ENCODE measurements around the gene UXS1. TPM values are rescaled to one million over a fixed set of nuclear protein-coding genes. Genes with fewer than 3 reads are reported as not detected.
"Not testable (repeated sequence)": the region's sequence is repeated elsewhere in the genome, so short reads cannot be mapped to it uniquely, and the experiment has no call there.

UXS1 gene
- total RNA-seq (2014; rRNA removed; shearing (Covaris generic)) (29.6 and 35.8 TPM in 2 replicates), polyA plus RNA-seq (2016; fragmentation: Nextera tagmentation; extraction: Ambion mirVana) (57.5 TPM in 2 replicates)

DNA sequence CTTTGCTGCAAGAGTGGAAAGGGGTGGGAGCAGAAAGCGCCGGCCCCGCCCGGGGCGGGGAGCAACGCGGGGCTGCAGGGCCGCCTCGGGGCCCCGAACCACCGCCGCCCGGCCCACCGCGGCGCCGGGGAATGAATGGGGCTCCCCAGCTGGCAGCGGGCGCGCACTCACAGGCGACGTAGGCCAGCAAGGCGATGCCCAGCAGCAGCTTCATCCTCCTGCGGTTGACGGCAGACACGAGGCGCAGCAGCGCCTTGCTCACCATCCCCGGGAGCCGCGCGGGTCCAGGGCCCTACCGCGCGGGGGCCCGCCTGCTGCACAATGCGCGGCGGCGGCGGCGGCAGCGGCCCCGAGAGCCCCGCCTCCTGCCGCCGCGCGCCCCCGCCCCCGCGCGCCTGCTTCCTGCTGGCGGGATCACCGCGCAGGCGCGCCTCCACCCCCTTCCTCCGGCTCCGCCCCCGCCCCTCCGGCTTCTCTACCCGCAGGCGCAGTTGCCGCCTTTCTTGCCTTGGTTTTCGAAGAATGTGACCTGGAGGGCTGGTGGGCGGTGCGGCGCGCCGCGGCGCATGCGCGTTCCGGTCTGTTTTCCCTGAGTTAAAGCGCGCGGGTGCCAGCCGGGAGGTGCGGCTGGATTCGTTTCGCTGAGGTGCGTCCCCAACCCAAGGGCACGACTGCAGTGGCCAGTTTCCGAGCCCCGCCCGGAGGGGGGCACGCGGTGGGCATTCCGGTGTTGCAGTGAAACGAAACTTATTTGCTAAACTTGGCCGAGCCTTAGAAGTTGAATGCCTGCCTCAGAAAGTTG lies at the start of gene UXS1:
UXS1 (minus strand) TSS at position 325 of the 802 bp plus-strand sequence; CDS start at position 265, 60 bp downstream.
- no peaks in the 10 kb centered on the region for H3K27me3 ChIP-seq (replicated peaks; ENCODE audit: insufficient read depth)
- peak within 1 kb of the TSS; percentile 100 for H3K4me3 ChIP-seq
- H3F3A ChIP-seq (ENCODE audit: insufficient read depth) = peaks cover 18% of the 10 kb centered on the region; the same call in 1 of the 2 replicates
- peak within 1 kb of the TSS; percentile 84 for H3K4me2 ChIP-seq (ENCODE audit: unreplicated experiment)
- no peaks in the 10 kb centered on the region for H4K20me1 ChIP-seq (ENCODE audit: insufficient read depth)
- peak within 1 kb of the TSS; percentile 44 for H3K27ac ChIP-seq
- H3K36me3 ChIP-seq (ENCODE audit: low read depth) = no peaks in the 10 kb centered on the region
- peaks cover 18% of the 10 kb centered on the region for H3K4me1 ChIP-seq (ENCODE audit: insufficient read depth)
- TF ChIP-seq EZH2phosphoT487 (IDR thresholded peaks at IDR 0.05; ENCODE audit: insufficient read depth, low read depth) (no peak), EZH2 (IDR thresholded peaks at IDR 0.05; ENCODE audit: insufficient read depth, poor library complexity, severe bottlenecking) (no peak)
- H2AFZ ChIP-seq = peak within 1 kb of the TSS; percentile 87
- H3K9ac ChIP-seq = peak within 1 kb of the TSS; percentile 79
- H3K79me2 ChIP-seq (ENCODE audit: insufficient read depth) = peaks cover 22% of the 10 kb centered on the region
- DNase-seq = peak; percentile 99
- no peaks in the 10 kb centered on the region for H3K9me3 ChIP-seq (ENCODE audit: low read depth)
- WGBS, 2 experiments (ENCODE audit: low coverage in 1 of 2, low lambda C conversion rate in 2 of 2, missing lambda C conversion rate in 2 of 2) = 1 to 4% methylated on average over 45 to 54 of the region's 93 CpGs
- in situ Hi-C loops (cut with MboI) = no loop called here
- no peaks in the 10 kb centered on the region for H3K9me2 ChIP-seq (ENCODE audit: insufficient read depth)

DNA sequence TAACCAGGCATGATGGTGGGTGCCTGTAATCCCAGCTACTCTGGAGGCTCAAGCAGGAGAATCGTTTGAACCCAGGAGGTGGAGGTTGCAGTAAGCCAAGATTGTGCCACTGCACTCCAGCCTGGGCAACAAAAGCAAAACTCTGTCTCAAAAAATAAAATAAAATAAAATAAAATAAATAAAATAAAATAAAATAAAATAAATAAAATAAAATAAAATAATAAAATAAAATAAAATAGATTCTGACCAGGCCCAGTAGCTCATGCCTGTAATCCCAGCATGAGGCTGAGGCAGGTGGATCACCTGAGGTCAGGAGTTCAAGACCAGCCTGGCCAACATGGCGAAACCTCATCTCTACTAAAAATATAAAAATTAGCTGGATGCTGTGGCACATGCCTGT lies 45.4 kb upstream of the UXS1 start:
- H3K79me2 ChIP-seq (ENCODE audit: insufficient read depth); H4K20me1 ChIP-seq (ENCODE audit: insufficient read depth); H3K27ac ChIP-seq; H3K9me2 ChIP-seq (ENCODE audit: insufficient read depth); H3K36me3 ChIP-seq (ENCODE audit: low read depth); H3F3A ChIP-seq (ENCODE audit: insufficient read depth); H3K4me2 ChIP-seq (ENCODE audit: unreplicated experiment); H3K27me3 ChIP-seq (replicated peaks; ENCODE audit: insufficient read depth); H3K4me1 ChIP-seq (ENCODE audit: insufficient read depth); H3K4me3 ChIP-seq; H2AFZ ChIP-seq; DNase-seq; H3K9me3 ChIP-seq (ENCODE audit: low read depth); H3K9ac ChIP-seq; in situ Hi-C loops (cut with MboI): not testable (repeated sequence)
- 43% methylated on average over 2 of the region's 2 CpGs for WGBS, 2 experiments (ENCODE audit: low coverage in 1 of 2, low lambda C conversion rate in 2 of 2, missing lambda C conversion rate in 2 of 2)

DNA sequence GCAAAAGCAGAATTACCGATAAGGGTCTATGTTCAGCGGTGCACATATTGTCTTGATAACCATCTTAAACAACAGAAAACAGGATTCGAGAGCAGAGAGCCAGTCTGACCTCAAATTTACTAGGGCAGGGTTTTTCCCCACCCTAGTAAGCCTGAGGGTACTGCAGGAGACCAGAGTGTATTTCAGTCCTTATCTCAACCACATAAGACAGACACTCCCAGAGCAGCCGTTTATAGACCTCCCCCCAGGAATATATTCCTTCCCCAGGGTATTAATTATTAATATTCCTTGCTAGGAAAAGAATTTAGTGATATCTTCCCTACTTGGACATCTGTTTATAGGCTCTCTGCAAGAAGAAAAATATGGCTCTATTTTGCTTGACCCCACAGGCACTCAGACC lies 41.3 kb upstream of the UXS1 start:
- 45 to 53% methylated on average over 4 of the region's 4 CpGs for WGBS, 2 experiments (ENCODE audit: low coverage in 1 of 2, low lambda C conversion rate in 2 of 2, missing lambda C conversion rate in 2 of 2)
- H3K79me2 ChIP-seq (ENCODE audit: insufficient read depth); in situ Hi-C loops (cut with MboI); H3K9me3 ChIP-seq (ENCODE audit: low read depth); H3K9me2 ChIP-seq (ENCODE audit: insufficient read depth); H2AFZ ChIP-seq; H3K4me3 ChIP-seq; H3K4me2 ChIP-seq (ENCODE audit: unreplicated experiment); H4K20me1 ChIP-seq (ENCODE audit: insufficient read depth); H3K36me3 ChIP-seq (ENCODE audit: low read depth); H3F3A ChIP-seq (ENCODE audit: insufficient read depth); H3K9ac ChIP-seq; H3K27ac ChIP-seq; H3K27me3 ChIP-seq (replicated peaks; ENCODE audit: insufficient read depth); H3K4me1 ChIP-seq (ENCODE audit: insufficient read depth); DNase-seq: not testable (repeated sequence)

DNA sequence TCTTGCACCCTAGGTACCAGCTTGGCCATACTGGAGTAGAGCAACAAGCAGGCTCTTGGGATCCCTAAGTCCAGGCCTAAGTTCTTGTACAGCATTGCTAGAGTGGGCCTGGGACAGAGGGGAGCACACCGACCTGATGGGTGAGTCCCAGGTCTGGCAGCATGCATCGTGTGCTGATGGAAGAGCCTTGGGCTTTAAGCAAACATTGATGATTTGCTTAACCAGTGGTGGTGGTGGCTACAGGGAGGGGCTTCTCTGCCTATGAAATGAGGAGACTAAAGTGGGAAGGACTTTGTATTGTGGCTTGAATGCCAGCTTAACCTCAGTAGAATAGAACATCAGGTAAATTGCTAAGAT lies 39.2 kb upstream of the UXS1 start:
- in situ Hi-C loops (cut with MboI) = no loop called here
- Histone ChIP-seq H3K9me2 (ENCODE audit: insufficient read depth) (no peaks in the 10 kb centered on the region), H3K9me3 (ENCODE audit: low read depth) (no peaks in the 10 kb centered on the region), H4K20me1 (ENCODE audit: insufficient read depth) (no peaks in the 10 kb centered on the region), H3K36me3 (ENCODE audit: low read depth) (no peaks in the 10 kb centered on the region), H3K27ac (no peak overlapping the region), H3F3A (ENCODE audit: insufficient read depth) (no peaks in the 10 kb centered on the region), H3K4me2 (ENCODE audit: unreplicated experiment) (no peak overlapping the region), H3K79me2 (ENCODE audit: insufficient read depth) (no peaks in the 10 kb centered on the region), H2AFZ (no peak overlapping the region), H3K9ac (no peak overlapping the region), H3K4me1 (ENCODE audit: insufficient read depth) (no peaks in the 10 kb centered on the region), H3K4me3 (no peak overlapping the region), H3K27me3 (replicated peaks; ENCODE audit: insufficient read depth) (no peaks in the 10 kb centered on the region)
- no peak for DNase-seq
- TF ChIP-seq EZH2phosphoT487 (IDR thresholded peaks at IDR 0.05; ENCODE audit: insufficient read depth, low read depth) = no peak
- no peak for TF ChIP-seq EZH2 (IDR thresholded peaks at IDR 0.05; ENCODE audit: insufficient read depth, poor library complexity, severe bottlenecking)
- 31 to 40% methylated on average over 2 of the region's 2 CpGs for WGBS, 2 experiments (ENCODE audit: low coverage in 1 of 2, low lambda C conversion rate in 2 of 2, missing lambda C conversion rate in 2 of 2)

Data from GM23248 (cell line).